HepG2 (cell line): ENCODE data around the gene PMS1. TPM values are rescaled to one million over a fixed set of nuclear protein-coding genes. Genes with fewer than 3 reads are reported as not detected.

Experiments used
- ARHGAP35 ChIP-seq: sonication (generic); formaldehyde crosslinking; IDR thresholded peaks from 2 replicates; pipeline ENCODE4 v1.9.0; 2022; ENCODE audit warnings: mild to moderate bottlenecking, inconsistent platforms, moderate library complexity, missing genetic modification reagents, borderline replicate concordance
- ELF3 ChIP-seq: IDR thresholded peaks from 2 replicates; pipeline ENCODE4 v1.6.1; 2016; ENCODE audit warnings: missing genetic modification reagents, missing compliant biosample characterization
- FOXA3 ChIP-seq: IDR thresholded peaks from 2 replicates; pipeline ENCODE4 v1.6.1; 2016; ENCODE audit warnings: missing genetic modification reagents, missing compliant biosample characterization
- KAT7 ChIP-seq: IDR thresholded peaks from 2 replicates; pipeline ENCODE4 v1.6.1; 2018; ENCODE audit warnings: borderline replicate concordance, missing compliant biosample characterization
- KDM1A ChIP-seq: IDR thresholded peaks from 2 replicates; pipeline ENCODE4 v1.6.1; 2016; ENCODE audit warnings: missing compliant biosample characterization
- KMT2A ChIP-seq: sonication (generic); formaldehyde crosslinking; IDR thresholded peaks from 2 replicates; pipeline ENCODE4 v1.4.0; 2020; ENCODE audit warnings: missing genetic modification reagents
- MED1 ChIP-seq: sonication (generic); formaldehyde crosslinking; IDR thresholded peaks from 2 replicates; pipeline ENCODE4 v1.4.0; 2020; ENCODE audit warnings: missing genetic modification reagents
- RAD21 ChIP-seq: fragments of 450-650 bp; formaldehyde crosslinking; IDR thresholded peaks from 2 replicates; pipeline ENCODE4 v1.5.0; 2020; ENCODE audit warnings: mild to moderate bottlenecking
- RFX3 ChIP-seq: IDR thresholded peaks from 2 replicates; pipeline ENCODE4 v1.6.1; 2016; ENCODE audit warnings: missing biosample characterization, missing genetic modification reagents
- ZNF30 ChIP-seq: sonication (generic); formaldehyde crosslinking; IDR thresholded peaks from 2 replicates; pipeline ENCODE4 v1.5.0; 2020; ENCODE audit warnings: mild to moderate bottlenecking, missing genetic modification reagents
- ZNF432 ChIP-seq: sonication (generic); formaldehyde crosslinking; IDR thresholded peaks from 2 replicates; pipeline ENCODE4 v1.5.0; 2020; ENCODE audit warnings: missing genetic modification reagents, mild to moderate bottlenecking, borderline replicate concordance
- ZNF703 ChIP-seq: sonication (generic); formaldehyde crosslinking; IDR thresholded peaks from 2 replicates; pipeline ENCODE4 v1.5.1; 2020; ENCODE audit warnings: missing genetic modification reagents, mild to moderate bottlenecking, moderate library complexity, borderline replicate concordance
- ZNF761 ChIP-seq: sonication (generic); formaldehyde crosslinking; conservative IDR thresholded peaks from 2 replicates; pipeline ENCODE4 v1.4.0; 2020; ENCODE audit warnings: mild to moderate bottlenecking, missing genetic modification reagents
- ZSCAN31 ChIP-seq: sonication (generic); formaldehyde crosslinking; IDR thresholded peaks from 2 replicates; pipeline ENCODE4 v1.5.0; 2020; ENCODE audit warnings: low read depth, mild to moderate bottlenecking, missing genetic modification reagents
- polyA plus RNA-seq, 8 experiments: library from polyadenylated mRNA; depleted of rRNA in 3 of 8; stranded (reverse) in 7 of 8; unstranded in 1 of 8; fragments of >200 nt; fragmentation: Illumina TruSeq in 4 of 8; extraction: Trizol in 4 of 8; gene quantifications; 2 replicates each; pipeline versions ENCODE4 v1.2.1 to v1.2.3, GENCODE V29; 2011 to 2016; ENCODE audit warnings: low read depth in 4 of 8, missing spikeins in 1 of 8, mixed read lengths in 1 of 8; ENCODE audit not compliant: insufficient read depth in 1 of 8
- total RNA-seq, 5 experiments: library from RNA; depleted of rRNA; stranded (reverse); fragments of >200 nt; fragmentation: Illumina TruSeq; extraction: Trizol; gene quantifications; 2 replicates each; pipeline ENCODE4 v1.2.3, GENCODE V29; 2016; ENCODE audit warnings: low read depth in 1 of 5
- TF ChIP-seq, protein P1 (sequence below): sonication (generic); formaldehyde crosslinking; IDR thresholded peaks from 2 replicates; pipeline ENCODE4 v1.4.0; 2020; ENCODE audit warnings: mild to moderate bottlenecking, missing genetic modification reagents, borderline replicate concordance
- TF ChIP-seq, protein P2 (sequence below): sonication (generic); formaldehyde crosslinking; IDR thresholded peaks from 2 replicates; pipeline ENCODE4 v1.9.0; 2021; ENCODE audit warnings: missing genetic modification reagents, borderline replicate concordance
- TF ChIP-seq, protein P3 (sequence below): sonication (generic); formaldehyde crosslinking; IDR thresholded peaks from 2 replicates; pipeline ENCODE4 v1.4.0; 2020; ENCODE audit warnings: missing genetic modification reagents, borderline replicate concordance

PMS1 gene
- total and polyA plus RNA-seq, 2 of the 13 experiments (the other 11 are each of a cell fraction or from before 2014, with no cell fraction given), result 14.6 to 39.9 TPM

DNA sequence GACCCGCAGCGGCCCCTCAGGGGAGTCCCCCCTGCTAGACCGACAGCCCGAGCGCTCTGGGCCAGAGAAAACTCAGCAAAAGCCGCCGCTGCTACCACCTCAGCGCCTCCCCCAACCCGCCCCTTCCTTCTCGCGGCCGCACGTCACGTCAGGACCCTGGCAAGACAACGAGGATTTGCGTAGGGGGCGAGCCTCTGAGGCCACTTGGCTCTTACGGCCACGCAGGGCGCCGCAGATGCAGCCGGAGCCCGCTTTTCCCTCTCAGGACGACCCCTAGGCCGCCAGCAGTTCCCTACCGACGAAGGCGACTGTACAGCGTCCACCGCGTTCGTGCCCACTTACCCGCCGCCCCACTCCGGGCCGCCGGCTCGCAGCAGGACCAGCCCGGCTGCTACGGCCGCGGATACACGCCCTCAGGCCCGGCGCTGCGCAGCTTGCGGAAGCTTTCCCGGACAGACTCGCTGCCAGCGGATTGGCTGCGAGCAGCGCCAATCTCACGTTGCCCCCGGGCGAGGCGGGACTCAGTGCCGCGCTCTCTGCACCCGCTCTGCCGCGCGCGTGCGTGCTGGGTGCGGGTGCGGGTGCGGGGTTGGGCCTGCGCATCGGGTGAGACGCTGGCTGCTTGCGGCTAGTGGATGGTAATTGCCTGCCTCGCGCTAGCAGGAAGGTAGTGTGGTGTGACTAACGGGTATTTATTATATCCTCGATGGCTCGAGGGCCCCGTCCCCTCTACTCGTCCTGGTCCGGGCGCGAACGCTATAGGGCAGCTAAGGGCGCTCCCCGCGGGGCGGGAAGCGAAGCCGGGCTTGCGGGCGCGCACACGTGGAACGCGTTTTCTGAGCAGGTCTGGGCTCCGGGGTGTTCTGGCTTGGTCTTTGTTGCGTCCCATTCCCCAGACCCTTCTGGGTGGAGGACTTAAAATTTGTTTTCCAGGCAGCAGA is at the start of gene PMS1, which contains the start of gene ORMDL1 (continued):
- TF ChIP-seq, protein P1, sequence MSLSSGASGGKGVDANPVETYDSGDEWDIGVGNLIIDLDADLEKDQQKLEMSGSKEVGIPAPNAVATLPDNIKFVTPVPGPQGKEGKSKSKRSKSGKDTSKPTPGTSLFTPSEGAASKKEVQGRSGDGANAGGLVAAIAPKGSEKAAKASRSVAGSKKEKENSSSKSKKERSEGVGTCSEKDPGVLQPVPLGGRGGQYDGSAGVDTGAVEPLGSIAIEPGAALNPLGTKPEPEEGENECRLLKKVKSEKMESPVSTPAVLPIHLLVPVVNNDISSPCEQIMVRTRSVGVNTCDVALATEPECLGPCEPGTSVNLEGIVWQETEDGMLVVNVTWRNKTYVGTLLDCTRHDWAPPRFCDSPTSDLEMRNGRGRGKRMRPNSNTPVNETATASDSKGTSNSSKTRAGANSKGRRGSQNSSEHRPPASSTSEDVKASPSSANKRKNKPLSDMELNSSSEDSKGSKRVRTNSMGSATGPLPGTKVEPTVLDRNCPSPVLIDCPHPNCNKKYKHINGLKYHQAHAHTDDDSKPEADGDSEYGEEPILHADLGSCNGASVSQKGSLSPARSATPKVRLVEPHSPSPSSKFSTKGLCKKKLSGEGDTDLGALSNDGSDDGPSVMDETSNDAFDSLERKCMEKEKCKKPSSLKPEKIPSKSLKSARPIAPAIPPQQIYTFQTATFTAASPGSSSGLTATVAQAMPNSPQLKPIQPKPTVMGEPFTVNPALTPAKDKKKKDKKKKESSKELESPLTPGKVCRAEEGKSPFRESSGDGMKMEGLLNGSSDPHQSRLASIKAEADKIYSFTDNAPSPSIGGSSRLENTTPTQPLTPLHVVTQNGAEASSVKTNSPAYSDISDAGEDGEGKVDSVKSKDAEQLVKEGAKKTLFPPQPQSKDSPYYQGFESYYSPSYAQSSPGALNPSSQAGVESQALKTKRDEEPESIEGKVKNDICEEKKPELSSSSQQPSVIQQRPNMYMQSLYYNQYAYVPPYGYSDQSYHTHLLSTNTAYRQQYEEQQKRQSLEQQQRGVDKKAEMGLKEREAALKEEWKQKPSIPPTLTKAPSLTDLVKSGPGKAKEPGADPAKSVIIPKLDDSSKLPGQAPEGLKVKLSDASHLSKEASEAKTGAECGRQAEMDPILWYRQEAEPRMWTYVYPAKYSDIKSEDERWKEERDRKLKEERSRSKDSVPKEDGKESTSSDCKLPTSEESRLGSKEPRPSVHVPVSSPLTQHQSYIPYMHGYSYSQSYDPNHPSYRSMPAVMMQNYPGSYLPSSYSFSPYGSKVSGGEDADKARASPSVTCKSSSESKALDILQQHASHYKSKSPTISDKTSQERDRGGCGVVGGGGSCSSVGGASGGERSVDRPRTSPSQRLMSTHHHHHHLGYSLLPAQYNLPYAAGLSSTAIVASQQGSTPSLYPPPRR (CRISPR knock-in tag), result peak; percentile 64
- TF ChIP-seq, protein P2, sequence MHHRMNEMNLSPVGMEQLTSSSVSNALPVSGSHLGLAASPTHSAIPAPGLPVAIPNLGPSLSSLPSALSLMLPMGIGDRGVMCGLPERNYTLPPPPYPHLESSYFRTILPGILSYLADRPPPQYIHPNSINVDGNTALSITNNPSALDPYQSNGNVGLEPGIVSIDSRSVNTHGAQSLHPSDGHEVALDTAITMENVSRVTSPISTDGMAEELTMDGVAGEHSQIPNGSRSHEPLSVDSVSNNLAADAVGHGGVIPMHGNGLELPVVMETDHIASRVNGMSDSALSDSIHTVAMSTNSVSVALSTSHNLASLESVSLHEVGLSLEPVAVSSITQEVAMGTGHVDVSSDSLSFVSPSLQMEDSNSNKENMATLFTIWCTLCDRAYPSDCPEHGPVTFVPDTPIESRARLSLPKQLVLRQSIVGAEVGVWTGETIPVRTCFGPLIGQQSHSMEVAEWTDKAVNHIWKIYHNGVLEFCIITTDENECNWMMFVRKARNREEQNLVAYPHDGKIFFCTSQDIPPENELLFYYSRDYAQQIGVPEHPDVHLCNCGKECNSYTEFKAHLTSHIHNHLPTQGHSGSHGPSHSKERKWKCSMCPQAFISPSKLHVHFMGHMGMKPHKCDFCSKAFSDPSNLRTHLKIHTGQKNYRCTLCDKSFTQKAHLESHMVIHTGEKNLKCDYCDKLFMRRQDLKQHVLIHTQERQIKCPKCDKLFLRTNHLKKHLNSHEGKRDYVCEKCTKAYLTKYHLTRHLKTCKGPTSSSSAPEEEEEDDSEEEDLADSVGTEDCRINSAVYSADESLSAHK (CRISPR knock-in tag), result 0 out of 2 replicates have a peak, but pooled peaks have one; percentile 49
- TF ChIP-seq ZNF703 (CRISPR knock-in tag), result peak; percentile 53; the same call in 1 of the 2 replicates
- TF ChIP-seq RAD21, result peak; percentile 39; the same call in 1 of the 2 replicates
- TF ChIP-seq ZSCAN31 (CRISPR knock-in tag), result peak; percentile 98
- no peak; the same call in 1 of the 2 replicates for TF ChIP-seq RFX3 (CRISPR knock-in tag)
- TF ChIP-seq ZNF761 (CRISPR knock-in tag), result peak; percentile 87; the same call in 1 of the 2 replicates
- TF ChIP-seq, protein P3, sequence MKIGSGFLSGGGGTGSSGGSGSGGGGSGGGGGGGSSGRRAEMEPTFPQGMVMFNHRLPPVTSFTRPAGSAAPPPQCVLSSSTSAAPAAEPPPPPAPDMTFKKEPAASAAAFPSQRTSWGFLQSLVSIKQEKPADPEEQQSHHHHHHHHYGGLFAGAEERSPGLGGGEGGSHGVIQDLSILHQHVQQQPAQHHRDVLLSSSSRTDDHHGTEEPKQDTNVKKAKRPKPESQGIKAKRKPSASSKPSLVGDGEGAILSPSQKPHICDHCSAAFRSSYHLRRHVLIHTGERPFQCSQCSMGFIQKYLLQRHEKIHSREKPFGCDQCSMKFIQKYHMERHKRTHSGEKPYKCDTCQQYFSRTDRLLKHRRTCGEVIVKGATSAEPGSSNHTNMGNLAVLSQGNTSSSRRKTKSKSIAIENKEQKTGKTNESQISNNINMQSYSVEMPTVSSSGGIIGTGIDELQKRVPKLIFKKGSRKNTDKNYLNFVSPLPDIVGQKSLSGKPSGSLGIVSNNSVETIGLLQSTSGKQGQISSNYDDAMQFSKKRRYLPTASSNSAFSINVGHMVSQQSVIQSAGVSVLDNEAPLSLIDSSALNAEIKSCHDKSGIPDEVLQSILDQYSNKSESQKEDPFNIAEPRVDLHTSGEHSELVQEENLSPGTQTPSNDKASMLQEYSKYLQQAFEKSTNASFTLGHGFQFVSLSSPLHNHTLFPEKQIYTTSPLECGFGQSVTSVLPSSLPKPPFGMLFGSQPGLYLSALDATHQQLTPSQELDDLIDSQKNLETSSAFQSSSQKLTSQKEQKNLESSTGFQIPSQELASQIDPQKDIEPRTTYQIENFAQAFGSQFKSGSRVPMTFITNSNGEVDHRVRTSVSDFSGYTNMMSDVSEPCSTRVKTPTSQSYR, result peak; percentile 51; the same call in 1 of the 2 replicates
- peak; percentile 83; the same call in 1 of the 2 replicates for TF ChIP-seq MED1 (CRISPR knock-in tag)
- peak; percentile 57; the same call in 1 of the 2 replicates for TF ChIP-seq FOXA3 (CRISPR knock-in tag)
- TF ChIP-seq KAT7 (CRISPR knock-in tag), result peak; percentile 89
- TF ChIP-seq ARHGAP35 (CRISPR knock-in tag), result peak; percentile 79; the same call in 1 of the 2 replicates
- 0 out of 2 replicates have a peak, but pooled peaks have one; percentile 6 for TF ChIP-seq KDM1A (CRISPR knock-in tag)
- peak; percentile 94 for TF ChIP-seq KMT2A
- peak; percentile 91; the same call in 1 of the 2 replicates for TF ChIP-seq ZNF432
- TF ChIP-seq ZNF30 (CRISPR knock-in tag), result peak; percentile 93; the same call in 1 of the 2 replicates
- TF ChIP-seq ELF3, result peak; percentile 75
